Transverse colon (tissue), 4 donors: ENCODE data around the gene ADH1A. TPM values are rescaled to one million over a fixed set of nuclear protein-coding genes. Genes with fewer than 3 reads are reported as not detected.
A peak's percentile ranks its signal among the peaks of the same experiment; 100 is the strongest.

Experiments
- DNase-seq: peaks from one replicate; pipeline ENCODE4 v3.0.0-alpha.2; 2019
- H3K27ac ChIP-seq, 4 donors: fragments of 200-600 bp; sonication (generic); 2 replicates each; pipeline ENCODE4 v1.5.1; 2016 to 2018; ENCODE audit warnings: inconsistent platforms in 4 of 4
- H3K27me3 ChIP-seq: fragments of 200-600 bp; sonication (generic); 2 replicates; pipeline ENCODE4 v1.5.1; 2017; ENCODE audit warnings: inconsistent platforms
- H3K36me3 ChIP-seq, 4 donors: fragments of 200-600 bp; sonication (generic); 2 replicates each; pipeline ENCODE4 v1.5.1; 2017 to 2019; ENCODE audit warnings: inconsistent platforms in 4 of 4
- H3K4me1 ChIP-seq, 4 donors: fragments of 200-600 bp; sonication (generic); 2 replicates each; pipeline ENCODE4 v1.5.1; 2017 to 2020; ENCODE audit warnings: inconsistent platforms in 4 of 4
- H3K4me3 ChIP-seq, 4 donors: fragments of 200-600 bp; sonication (generic); 1 replicate in 1 of 4; 2 replicates in 3 of 4; pipeline versions ENCODE4 v1.5.1 to v1.6.1; 2017 to 2019; ENCODE audit warnings: inconsistent platforms in 4 of 4
- H3K9me3 ChIP-seq, 2 donors: fragments of 200-600 bp; sonication (generic); 2 replicates each; pipeline ENCODE4 v1.5.1; 2017 to 2019; ENCODE audit warnings: inconsistent platforms in 2 of 2
- CTCF ChIP-seq, 5 experiments: fragments of 200-600 bp in 3 of 5; fragments of 450-650 bp in 2 of 5; sonication (generic) in 3 of 5; IDR thresholded peaks; 1 replicate in 2 of 5; 2 replicates in 3 of 5; pipeline ENCODE4 v1.5.1; 2016 to 2017; ENCODE audit warnings: antibody characterized with exemption in 5 of 5, inconsistent platforms in 3 of 5, mild to moderate bottlenecking in 2 of 5, moderate library complexity in 1 of 5
- EP300 ChIP-seq: sonication (generic); formaldehyde crosslinking; IDR thresholded peaks from one replicate; pipeline ENCODE4 v1.6.1; 2017; ENCODE audit warnings: antibody characterized with exemption, low read depth
- POLR2A ChIP-seq: fragments of 450-650 bp; IDR thresholded peaks from one replicate; pipeline ENCODE4 v1.6.1; 2016; ENCODE audit warnings: antibody characterized with exemption, mild to moderate bottlenecking, moderate library complexity
- POLR2AphosphoS5 ChIP-seq, 3 donors: sonication (generic); formaldehyde crosslinking; IDR thresholded peaks; one replicate each; pipeline ENCODE4 v1.6.1; 2016; ENCODE audit warnings: antibody characterized with exemption in 3 of 3
- WGBS, 2 donors: methylation state at CpG; one replicate each; pipeline ENCODE4 v1.1.5; 2018; ENCODE audit warnings: low coverage in 1 of 2; 5-methylcytosine and 5-hydroxymethylcytosine counted together
- in situ Hi-C, 4 donors: fragments of 200-750 bp; cut with MboI; loops; one replicate each; pipeline versions ENCODE4 v1.15.0 to v1.15.1; 2017; ENCODE audit warnings: low sequenced_read_pairs in 3 of 4, low pct_ligation_motif_present in 1 of 4, low pct_unique_long_range_greater_than_20kb in 1 of 4
- intact Hi-C: fragments of 100-400 bp; cut with DNase I; formaldehyde crosslinking; loops from one replicate; pipeline ENCODE4 v1.15.1; 2023; ENCODE audit warnings: low total_unique reads
- total RNA-seq, 4 donors: library from RNA; depleted of rRNA; stranded (reverse); fragments of >200 nt; gene quantifications; one replicate each; pipeline ENCODE4 v1.1.0, GENCODE V29; 2016

Gene ADH1A
- total RNA-seq, 4 donors from 2014 or later: not detected

GRCh38 chr4:99315839-99316238, 25.1 kb upstream of the ADH1A start:
- intact Hi-C loops (no loop called here), in situ Hi-C loops (no loop called here)
- no peak for TF ChIP-seq EP300
- TF ChIP-seq CTCF (IDR thresholded peaks at IDR 0.05): no peak
- no peak for TF ChIP-seq POLR2A
- no peak for TF ChIP-seq POLR2AphosphoS5 (IDR thresholded peaks at IDR 0.05)
- H3K9me3 ChIP-seq: no peaks in the 10 kb centered on the region
- H3K4me1 ChIP-seq: no peaks in the 10 kb centered on the region
- H3K4me3 ChIP-seq: no peak overlapping the region
- H3K27ac ChIP-seq: peak overlapping the region in 1 of 4 donors; percentile 18
- H3K27me3 ChIP-seq: no peaks in the 10 kb centered on the region
- DNase-seq: no peak
- H3K36me3 ChIP-seq: no peaks in the 10 kb centered on the region
- 75 to 87% methylated on average over 3 to 6 of the region's 6 CpGs for WGBS, 2 donors

GRCh38 chr4:99314211-99314610, 23.4 kb upstream of the ADH1A start:
- H3K27ac ChIP-seq: no peak overlapping the region

GRCh38 chr4:99310389-99310788, 19.6 kb upstream of the ADH1A start:
- in situ Hi-C loops: no loop called here
- no peak overlapping the region for H3K27ac ChIP-seq
- no peak for TF ChIP-seq POLR2AphosphoS5 (IDR thresholded peaks at IDR 0.05)
- no peak for TF ChIP-seq EP300
- no peak for TF ChIP-seq POLR2A
- no peak for TF ChIP-seq CTCF (IDR thresholded peaks at IDR 0.05)
- no peak overlapping the region for H3K4me3 ChIP-seq
- H3K4me1 ChIP-seq: no peaks in the 10 kb centered on the region
- no peak for DNase-seq
- H3K36me3 ChIP-seq: no peaks in the 10 kb centered on the region
- WGBS, 2 donors: 75 to 77% methylated on average over 2 of the region's 2 CpGs
- intact Hi-C loops: no loop called here
- H3K27me3 ChIP-seq: no peaks in the 10 kb centered on the region
- H3K9me3 ChIP-seq: no peaks in the 10 kb centered on the region

More at GRCh38 chr4:99314211-99314610, 23.4 kb upstream of the ADH1A start:
- in situ Hi-C loops (no loop called here), intact Hi-C loops (no loop called here)
- TF ChIP-seq CTCF (IDR thresholded peaks at IDR 0.05) (no peak), EP300 (no peak), POLR2AphosphoS5 (IDR thresholded peaks at IDR 0.05) (no peak), POLR2A (no peak)
- Histone ChIP-seq H3K4me1 (no peaks in the 10 kb centered on the region), H3K4me3 (no peak overlapping the region), H3K27me3 (no peaks in the 10 kb centered on the region), H3K36me3 (no peaks in the 10 kb centered on the region), H3K9me3 (no peaks in the 10 kb centered on the region)
- WGBS, 2 donors: 63 to 86% methylated on average over 1 of the region's 1 CpG
- DNase-seq: no peak

- in situ Hi-C loops: no loop called here
- Histone ChIP-seq H3K36me3 (no peaks in the 10 kb centered on the region), H3K4me1 (peaks cover 0 to 4% (median 0%) of the 10 kb centered on the region in 4 donors), H3K4me3 (no peak overlapping the region), H3K27ac (no peak overlapping the region), H3K9me3 (no peaks in the 10 kb centered on the region), H3K27me3 (no peaks in the 10 kb centered on the region)
- 82 to 86% methylated on average over 9 to 11 of the region's 11 CpGs for WGBS, 2 donors
- intact Hi-C loops: no loop called here
- TF ChIP-seq CTCF (IDR thresholded peaks at IDR 0.05) (no peak), POLR2A (no peak), EP300 (no peak), POLR2AphosphoS5 (IDR thresholded peaks at IDR 0.05) (no peak)
- DNase-seq: no peak
Observed at GRCh38 chr4:99305638-99306400, 15.0 kb upstream of the ADH1A start.
